Nucleus accumbens (tissue), 56 donors: ENCODE results near the gene ZNF107.
"Not testable (repeated sequence)": the region's sequence is repeated elsewhere in the genome, so short reads cannot be mapped to it uniquely, and the experiment has no call there.

Experiments
- DNase-seq, 56 donors: peaks; one replicate each; lab custom pipeline; 2025; lab: John Stamatoyannopoulos, UW

The ZNF107 gene

DNA sequence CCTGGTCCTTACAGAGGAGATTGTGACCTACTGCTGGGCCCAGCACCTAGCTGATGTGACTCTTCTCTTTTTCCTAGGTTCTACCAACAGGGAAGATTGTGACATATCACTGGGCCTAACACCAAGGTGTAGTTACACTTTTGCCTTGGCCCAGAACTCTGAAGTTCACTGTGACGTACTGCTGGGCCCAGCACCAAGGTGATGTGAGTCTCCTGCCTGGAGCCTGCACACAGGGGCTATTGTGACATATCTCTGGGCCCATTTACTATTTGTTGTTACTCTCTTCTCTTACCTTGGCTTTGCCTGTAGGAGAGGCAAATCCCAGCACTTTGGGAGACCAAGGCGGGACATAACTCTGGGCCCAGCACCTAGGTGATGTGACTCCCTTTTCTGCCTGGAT lies 23.1 kb upstream of the ZNF107 start:
- no peak for DNase-seq

DNA sequence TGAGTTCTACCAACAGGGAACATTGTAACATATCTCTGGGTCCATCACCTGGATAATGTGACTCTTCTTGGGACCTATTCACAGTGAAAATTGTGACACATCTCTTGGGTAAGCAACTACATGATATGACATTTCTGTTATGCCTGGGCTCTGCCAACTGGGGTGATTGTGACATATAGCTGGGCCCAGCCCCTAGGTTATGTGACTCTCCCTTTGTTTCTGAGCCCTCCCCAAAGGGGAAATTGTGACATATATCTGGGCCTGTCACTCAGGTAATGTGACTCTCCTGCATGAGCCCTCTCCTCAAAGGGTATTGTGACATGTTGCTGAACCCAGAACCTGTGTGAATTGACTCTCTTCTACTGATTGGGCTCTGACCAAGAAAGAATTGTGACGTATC lies 22.4 kb upstream of the ZNF107 start:
- DNase-seq: no peak

DNA sequence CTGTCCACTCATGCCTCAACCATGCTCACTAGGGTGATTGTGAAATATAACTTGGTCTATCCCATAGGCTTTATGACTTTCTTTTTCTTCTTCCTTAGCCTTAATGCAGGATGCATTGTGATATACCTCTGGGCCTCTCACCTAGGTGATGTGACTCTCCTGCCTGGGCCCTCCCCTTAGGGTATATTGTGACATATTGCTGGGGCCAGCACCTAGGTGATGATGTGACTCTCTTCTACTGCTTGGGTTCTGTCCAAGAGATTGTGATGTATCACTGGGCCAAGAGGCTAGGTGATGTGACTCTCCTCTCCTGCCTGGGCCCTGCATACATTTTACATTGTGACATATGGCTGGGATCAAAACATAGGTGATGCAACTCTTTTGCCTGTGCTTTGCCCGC lies 14.7 kb upstream of the ZNF107 start:
- no peak for DNase-seq

DNA sequence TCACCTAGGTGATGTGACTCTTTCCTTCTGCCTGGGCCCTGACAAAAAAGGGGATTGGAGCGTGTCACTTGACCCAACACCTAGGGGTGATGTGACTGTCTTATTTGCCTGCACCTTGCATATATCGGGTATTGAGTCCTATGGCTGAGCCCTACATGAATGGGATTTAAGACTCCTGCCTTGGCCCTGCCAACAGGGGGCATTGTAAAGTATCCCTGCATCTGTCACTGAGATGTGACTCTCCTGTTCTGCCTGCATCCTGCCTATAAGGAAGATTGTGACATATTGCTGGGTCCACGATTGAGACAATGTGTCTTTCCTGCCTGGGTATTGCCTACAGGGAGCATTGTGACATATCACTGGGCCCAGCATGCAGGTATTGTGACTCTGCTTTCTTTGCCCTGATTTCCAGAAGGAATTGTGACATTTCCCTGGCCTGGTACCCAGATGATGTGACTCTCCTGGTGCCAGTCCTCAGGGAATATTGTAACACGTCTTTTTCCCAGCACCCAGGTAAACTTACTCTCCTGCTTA lies 14.2 kb upstream of the ZNF107 start:
- DNase-seq: no peak

DNA sequence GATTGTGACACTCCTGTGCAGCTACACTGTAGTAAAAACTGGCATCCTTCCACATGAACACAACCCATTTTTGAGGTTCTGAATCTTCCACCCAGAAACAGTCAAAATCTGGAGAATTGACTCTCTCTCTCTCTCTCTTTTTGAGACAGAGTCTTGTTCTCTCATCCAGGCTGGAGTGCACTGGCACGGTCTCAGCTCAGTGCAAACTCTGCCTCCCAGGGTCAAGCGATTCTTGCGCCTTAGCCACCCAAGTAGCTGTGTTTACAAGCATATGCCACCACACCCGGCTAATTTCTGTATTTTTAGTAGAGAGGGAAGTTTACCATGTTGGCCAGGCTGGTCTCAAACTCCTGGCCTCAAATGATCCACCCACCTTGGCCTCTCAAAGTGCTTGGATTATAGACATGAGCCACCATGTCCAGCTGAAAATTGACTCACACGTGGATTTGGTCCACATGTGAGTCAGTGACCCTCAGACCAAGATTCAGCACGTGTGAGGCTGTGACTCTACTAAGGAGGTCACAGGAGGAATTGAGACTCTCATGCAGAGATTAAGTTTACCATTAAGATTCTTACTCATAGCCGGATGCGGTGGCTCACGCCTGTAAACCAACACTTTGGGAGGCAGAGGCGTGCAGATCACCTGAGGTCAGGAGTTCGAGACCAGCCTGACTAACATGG lies 12.1 kb upstream of the ZNF107 start:
- no peak for DNase-seq

DNA sequence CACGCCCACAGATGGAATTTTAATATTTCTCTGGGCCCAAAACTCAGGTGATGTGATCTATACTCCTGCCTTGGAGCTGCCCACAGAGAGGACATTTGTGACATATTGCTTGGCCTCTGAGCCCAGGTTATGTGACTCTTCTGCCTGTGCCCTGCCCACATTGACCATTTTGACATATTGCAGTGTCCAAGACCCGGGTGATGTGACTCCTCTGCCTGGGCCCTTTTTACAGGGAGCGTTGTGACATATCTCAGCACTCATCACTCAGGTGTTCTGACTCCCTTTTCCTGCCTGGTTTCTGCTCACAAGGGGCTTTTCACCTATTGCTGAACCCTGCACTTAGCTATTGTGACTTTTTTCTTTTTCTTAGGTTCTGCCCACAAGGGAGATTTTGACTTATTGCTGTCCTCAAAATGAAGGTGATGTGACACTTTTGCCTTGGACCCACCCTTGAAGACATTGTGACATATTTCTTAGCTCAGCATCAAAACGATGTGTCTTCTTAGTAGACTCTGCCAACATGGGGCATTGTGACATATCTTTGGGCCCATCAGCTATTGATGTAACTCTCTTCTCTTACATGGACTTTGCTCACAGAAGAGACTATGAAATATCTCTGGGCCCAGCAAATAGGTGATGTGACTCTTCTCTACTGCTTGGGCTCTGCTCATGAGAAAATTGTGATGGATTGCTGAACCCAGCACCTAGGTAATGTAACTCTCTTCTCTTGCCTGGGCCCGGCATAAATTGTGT lies 11.0 kb upstream of the ZNF107 start:
- no peak for DNase-seq

DNA sequence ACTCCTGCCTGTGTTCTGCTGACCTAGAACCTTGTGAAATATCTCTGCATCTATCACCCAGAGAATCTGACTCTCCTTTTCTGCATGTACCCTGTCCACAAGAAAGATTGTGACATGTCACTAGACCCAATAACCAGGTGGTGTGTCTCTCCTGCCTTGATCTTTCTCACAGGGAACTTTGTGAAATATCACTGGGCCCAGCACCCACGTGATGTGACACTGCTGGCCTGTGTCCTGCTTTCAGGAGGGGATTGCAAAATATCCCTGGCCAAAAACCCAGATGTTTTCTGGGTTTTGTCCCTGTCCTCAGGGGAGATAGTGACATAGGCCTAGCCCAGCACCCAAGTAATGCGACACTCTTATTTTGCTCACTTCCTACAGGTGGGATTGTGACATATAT lies 10.1 kb upstream of the ZNF107 start:
- no peak for DNase-seq

DNA sequence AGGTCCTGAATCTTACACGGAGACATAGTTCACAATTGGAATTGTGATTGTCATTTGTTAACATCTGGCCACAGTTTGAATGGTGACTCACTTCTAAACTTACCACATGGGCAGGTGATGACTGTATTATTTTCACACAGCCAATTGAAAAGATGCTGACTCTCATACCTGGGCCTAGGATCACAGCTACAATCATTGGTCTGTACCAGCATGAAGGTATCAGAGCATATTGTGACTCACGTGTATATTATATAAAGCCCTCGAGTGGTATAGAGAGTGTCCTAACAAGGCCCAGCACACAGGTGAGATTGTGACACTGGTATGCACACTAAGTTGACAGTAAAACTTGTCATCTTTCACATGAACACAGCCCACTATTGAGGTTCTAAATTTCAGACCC lies 9.4 kb upstream of the ZNF107 start:
- DNase-seq: no peak

DNA sequence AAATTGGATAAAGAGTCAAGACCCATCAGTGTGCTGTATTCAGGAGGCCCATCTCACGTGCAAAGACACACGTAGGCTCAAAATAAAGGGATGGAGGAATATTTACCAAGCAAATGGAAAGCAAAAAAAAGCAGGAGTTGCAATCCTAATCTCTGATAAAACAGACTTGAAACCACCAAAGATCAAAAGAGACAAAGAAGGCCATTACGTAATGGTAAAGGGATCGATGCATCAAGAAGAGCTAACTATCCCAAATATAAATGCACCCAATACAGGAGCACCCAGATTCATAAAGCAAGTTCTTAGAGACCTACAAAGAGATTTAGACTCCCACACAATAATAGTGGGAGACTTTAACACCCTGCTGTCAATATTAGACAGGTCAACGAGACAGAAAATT lies 3.8 kb upstream of the ZNF107 start:
- DNase-seq: not testable (repeated sequence)

DNA sequence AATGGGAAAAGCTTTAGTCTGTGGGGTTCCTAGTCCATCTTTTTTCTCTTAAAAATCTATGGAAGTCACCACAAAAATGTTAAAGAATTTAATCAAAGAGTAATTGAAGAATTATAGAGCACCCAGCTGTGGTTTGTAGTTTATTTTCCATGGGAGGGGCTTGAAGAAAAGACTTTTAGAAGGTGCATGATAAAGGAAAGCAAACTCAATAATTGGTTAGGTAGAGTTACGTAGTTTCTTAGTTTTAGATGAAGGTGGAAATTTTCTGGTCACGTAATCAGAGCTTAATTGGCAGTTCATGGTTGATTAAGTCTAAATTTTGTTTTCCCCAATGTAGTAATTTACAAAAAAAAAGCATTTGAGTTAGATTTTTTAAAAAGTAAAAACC lies 724 bp downstream of the ZNF107 start:
- DNase-seq: no peak

DNA sequence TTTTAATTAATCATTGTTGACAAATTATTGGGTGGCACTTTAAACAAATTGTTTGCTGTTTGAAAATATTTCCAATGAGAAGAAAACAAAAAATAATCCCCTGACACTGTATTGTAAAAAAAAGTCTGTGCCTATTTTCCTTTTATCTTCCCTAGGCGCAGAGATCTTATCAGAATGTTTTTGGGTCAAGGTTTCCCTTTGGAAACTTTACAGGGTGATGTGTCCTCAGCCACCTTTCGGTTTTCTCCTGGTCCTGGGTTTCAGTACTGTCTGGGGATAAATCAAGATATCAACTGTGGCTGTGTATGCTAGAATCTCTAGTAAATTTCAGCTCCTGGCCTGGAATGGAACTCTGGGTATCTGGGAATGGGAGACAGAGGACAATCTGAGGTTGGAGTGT lies 1.4 kb downstream of the ZNF107 start:
- DNase-seq: no peak

DNA sequence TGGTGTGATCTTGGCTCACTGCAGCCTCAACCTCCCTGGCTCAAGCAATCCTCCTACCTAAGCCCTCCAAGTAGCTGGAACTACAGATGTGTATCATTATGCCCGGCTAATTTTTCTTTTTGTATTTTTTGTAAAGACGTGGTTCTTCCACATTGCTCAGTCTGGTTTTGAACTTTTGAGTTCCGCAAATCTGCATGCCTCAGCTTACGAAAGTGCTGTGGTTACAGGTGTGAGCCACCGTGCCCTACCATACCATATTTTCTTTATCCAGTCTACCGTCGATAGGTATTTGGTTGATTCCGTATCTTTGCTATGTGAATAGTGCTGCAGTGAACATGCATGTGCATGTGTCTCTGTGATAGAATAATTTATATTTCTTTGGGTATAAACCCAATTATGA lies 6.5 kb downstream of the ZNF107 start:
- no peak for DNase-seq

DNA sequence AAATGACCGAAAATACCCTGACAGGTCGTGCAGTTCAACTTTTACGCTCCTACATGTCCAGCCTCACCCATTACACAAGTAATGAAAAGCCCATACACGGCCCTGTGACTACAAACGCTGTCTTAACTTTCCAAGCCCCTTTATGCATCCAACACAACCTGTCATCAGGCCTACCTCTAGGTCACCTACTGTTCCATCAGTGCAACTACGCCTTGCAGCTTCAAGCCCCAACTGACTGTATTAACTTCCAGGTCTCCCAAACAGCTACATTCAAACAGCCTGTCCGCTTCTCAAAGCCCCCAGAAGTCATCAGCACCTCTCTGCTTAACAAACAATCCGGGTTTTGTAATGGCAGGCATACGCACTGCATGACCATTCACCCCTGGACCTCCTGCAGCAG lies 19.2 kb downstream of the ZNF107 start:
- DNase-seq: no peak

DNA sequence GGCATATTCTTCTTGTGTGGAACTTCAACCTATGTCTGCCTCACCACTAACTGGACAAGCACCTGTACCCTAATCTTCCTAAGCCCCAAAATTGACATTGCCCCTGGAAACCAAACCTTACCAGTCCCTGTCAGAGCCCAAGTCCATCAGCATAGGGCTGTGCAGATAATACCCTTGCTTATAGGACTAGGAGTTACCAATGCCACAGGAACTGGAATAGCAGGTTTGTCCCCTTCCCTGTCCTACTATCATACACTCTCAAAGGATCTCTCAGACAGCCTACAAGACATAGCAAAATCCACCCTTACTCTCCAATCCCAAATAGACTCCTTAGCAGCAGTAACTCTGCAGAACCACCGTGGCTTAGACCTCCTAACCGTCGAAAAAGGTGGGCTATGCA lies 19.8 kb downstream of the ZNF107 start:
- DNase-seq: no peak

DNA sequence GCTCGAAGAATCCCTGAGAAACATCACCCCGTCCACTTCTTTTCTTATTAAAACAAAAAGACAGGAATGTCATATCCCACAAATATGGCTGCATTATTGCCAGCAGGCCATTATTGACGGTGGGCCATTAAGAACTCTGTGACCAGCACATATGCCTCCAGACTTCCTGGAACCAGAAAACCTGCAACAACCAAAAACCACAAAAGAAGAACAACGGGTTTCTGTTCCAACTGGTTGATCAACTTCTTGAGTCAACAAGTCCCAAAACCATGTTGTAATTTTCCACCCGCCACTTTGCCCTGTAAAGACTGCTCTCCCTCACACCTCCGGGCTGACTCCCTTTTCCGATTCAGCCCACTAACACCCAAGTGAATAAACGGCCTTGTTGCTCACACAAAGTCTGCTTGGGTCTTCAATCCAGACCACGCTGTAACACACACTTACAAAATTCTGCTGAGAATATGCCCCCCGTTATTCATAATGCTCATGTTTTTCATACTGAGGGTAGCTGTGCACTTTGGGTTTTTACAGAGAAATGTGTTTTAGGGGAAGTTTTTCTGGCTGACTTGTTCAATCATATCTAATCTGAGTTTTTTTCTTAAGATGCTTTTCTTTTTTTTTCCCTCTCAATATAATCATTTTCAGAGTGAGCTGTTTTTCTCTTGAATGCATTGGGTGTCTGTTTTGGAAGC lies 20.7 kb downstream of the ZNF107 start:
- no peak for DNase-seq

DNA sequence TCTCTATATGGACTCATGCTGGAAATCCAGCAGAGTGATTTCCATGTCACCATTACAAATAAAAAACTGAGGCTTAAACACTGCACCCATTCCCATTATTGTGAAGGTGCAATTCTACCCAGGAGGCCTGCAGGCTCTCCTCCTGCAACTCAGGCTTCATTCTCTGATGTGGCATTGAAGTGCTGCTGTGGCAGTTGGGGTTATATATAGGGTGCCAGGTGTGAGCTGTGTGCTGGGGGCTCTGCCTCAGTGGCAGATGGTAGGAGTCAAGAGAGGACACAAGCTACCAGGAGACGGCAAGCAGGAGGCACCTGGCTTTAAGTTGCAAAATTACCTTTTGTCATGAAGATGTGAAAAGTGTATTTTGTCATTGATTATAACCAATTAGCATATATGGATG lies 21.3 kb downstream of the ZNF107 start:
- DNase-seq: no peak

DNA sequence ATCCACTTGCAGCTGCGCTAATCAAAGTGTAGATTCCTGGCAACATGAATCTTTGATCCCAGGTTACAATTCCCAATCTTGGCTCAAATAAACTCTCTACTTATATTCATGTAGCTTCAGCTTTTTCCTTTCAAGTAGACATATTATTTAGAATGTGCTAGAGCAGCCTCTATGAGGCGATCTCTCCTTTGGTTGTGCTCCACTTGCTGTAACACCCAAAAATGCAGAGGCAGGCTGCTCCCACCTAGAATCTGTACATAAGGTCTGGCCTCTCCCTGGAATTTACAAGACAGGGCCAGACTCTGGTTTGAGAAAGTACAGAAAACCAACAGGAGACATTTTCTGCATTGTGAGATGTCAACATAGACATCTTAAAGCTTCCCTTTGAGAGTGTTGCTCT lies 23.1 kb downstream of the ZNF107 start:
- no peak for DNase-seq

DNA sequence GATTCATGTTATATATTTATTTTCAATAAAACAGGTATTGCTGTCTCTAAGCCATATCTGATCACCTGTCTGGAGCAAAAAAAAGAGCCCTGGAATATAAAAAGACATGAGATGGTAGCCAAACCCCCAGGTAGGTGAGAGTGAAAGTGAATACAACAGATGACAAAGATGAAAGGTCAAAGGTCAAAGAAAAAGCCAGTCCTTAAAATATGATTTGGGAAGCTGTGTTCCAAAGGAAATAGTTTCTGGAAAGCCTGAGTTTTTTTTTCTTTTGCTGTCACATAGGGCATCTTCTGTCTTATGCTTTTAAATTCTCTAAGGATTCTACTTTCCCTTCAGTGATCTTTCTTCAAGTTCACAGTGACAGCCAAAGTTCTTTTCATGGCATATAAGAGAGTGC lies 25.9 kb downstream of the ZNF107 start:
- no peak for DNase-seq

DNA sequence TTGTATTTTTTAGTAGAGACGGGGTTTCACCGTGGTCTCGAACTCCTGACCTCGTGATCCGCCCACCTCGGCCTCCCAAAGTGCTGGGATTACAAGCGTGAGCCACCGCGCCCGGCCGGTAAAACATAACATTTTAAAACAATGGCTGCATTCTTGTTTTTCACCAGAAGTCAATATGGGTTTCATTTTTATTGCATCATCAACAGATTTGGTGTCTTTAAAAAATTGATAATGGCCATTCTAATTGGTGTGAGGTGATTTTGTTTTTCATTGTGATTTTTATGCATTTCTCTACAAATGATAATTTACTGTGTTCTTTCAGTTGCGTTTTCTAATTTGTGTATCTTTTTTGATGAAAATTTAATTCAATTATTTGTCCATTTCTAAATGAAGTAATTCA lies 31.9 kb downstream of the ZNF107 start:
- not testable (repeated sequence) for DNase-seq

DNA sequence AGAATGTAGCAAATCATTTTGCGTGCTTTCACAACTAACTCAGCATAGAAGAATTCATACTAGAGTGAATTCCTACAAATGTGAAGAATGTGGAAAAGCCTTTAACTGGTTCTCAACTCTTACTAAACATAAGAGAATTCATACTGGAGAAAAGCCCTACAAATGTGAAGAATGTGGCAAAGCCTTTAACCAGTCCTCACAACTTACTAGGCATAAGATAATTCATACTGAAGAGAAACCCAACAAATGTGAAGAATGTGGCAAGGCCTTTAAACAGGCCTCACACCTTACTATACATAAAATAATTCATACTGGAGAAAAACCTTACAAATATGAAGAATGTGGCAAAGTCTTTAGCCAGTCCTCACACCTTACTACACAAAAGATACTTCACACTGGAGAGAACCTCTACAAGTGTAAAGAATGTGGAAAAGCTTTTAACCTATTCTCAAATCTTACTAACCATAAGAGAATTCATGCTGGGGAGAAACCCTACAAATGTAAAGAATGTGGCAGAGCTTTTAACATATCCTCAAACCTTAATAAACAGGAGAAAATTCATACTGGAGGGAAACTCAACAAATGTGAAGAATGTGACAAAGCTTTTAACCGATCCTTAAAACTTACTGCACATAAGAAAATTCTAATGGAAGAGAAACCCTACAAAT lies 40.8 kb downstream of the ZNF107 start:
- DNase-seq: no peak

DNA sequence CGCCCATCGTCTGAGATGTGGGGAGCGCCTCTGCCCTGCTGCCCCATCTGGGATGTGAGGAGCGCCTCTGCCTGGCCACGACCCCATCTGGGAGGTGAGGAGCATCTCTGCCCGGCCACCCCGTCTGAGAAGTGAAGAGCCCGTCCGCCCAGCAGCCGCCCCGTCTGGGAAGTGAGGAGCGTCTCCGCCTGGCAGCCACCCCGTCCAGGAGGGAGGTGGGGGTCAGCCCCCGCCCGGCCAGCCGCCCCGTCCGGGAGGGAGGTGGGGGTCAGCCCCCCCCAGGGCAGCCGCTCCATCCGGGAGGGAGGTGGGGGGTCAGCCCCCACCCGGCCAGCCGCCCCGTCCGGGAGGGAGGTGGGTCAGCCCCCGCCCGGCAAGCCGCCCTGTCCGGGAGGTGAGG lies 52.0 kb downstream of the ZNF107 start:
- DNase-seq: not testable (repeated sequence)
